SK-N-SH (cell line): ENCODE measurements around the gene VN1R5.

Source experiments
- EZH2phosphoT487 ChIP-seq: fragments of 200-600 bp; sonication (generic); IDR thresholded peaks from 2 replicates; pipeline ENCODE4 v1.6.1; 2017; ENCODE audit warnings: low read depth, mixed run types, mild to moderate bottlenecking, antibody characterized with exemption, moderate library complexity, borderline replicate concordance
- FOSL2 ChIP-seq: IDR thresholded peaks from 2 replicates; pipeline ENCODE4 v1.4.0; 2012; ENCODE audit warnings: low read depth, mild to moderate bottlenecking, moderate library complexity, borderline replicate concordance
- JUND ChIP-seq: IDR thresholded peaks from 2 replicates; pipeline ENCODE4 v1.4.0; 2012
- POLR2AphosphoS5 ChIP-seq: IDR thresholded peaks from 2 replicates; pipeline ENCODE4 v1.6.1; 2012; ENCODE audit warnings: low read depth, low read length
- RAD21 ChIP-seq: IDR thresholded peaks from 2 replicates; pipeline ENCODE4 v1.6.1; 2012; ENCODE audit warnings: mild to moderate bottlenecking, low read length
- RCOR1 ChIP-seq: fragments of 150-350 bp; IDR thresholded peaks from 2 replicates; pipeline ENCODE4 v1.6.1; 2017; ENCODE audit warnings: antibody characterized with exemption, low read length
- SIN3A ChIP-seq: IDR thresholded peaks from 2 replicates; pipeline ENCODE4 v1.6.1; 2012; ENCODE audit warnings: low read depth, mild to moderate bottlenecking, low read length, moderate library complexity, borderline replicate concordance
- SMC3 ChIP-seq: IDR thresholded peaks from 2 replicates; pipeline ENCODE4 v1.6.1; 2012; ENCODE audit warnings: low read depth, low read length, improper control_type of control experiment
- TEAD4 ChIP-seq: IDR thresholded peaks from 2 replicates; pipeline ENCODE4 v1.4.0; 2012; ENCODE audit warnings: mild to moderate bottlenecking, borderline replicate concordance; ENCODE audit not compliant: insufficient read depth
- TF ChIP-seq, protein P1 (sequence below): fragments of 200-600 bp; sonication (generic); IDR thresholded peaks from 2 replicates; pipeline ENCODE4 v1.6.1; 2017; ENCODE audit warnings: antibody characterized with exemption, mild to moderate bottlenecking, moderate library complexity
- TF ChIP-seq, protein P2 (sequence below): IDR thresholded peaks from 2 replicates; pipeline ENCODE4 v1.6.1; 2012; ENCODE audit warnings: mild to moderate bottlenecking, low read depth, low read length, moderate library complexity
- TF ChIP-seq, protein P3 (sequence below): IDR thresholded peaks from 2 replicates; pipeline ENCODE4 v1.4.0; 2012; ENCODE audit warnings: low read depth, borderline replicate concordance

DNA sequence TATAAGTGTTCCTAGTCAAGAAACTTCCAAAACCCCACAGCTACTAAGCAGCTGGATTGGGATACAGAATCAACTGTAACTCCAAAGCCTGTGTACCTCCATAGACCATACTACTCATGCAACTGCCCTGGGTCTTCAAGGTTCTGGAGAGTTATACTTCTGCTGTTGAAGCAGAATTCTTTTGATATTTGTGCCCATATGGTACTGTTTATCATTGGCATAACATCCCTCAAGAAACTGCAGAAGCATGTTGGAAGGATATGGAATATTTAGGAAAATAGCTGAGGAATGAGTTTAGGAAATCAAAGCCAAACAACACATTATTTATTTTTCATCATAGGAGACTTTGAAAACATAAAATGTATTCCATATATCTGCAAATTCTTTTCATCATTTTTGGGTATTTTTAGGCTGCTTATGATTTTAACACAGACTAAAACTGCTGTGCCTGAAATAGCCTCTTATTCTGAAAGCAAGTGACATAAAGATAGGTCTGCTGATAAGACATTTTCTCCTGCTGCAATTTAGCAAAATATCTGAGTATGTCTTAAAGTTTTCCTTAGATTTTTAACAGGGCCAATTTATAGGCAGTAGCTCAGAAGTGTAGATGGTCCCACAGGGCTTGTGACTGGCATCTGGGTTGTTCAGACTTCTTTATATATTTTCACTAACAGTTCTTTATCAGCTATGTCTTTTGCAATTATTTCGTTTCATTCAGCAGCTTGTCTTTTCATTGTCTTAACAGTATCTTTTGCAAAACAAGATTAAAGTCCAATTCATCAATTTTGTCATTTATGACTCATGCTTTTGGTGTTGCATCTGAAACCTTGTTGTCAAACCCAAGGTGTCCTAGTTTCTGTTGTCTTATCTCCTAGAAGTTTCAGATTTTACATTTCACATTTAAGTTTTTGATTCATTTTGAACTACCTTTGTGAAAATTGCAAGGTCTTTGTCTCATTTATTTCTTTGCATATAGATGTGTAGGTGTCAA is 43.0 kb upstream of the VN1R5 start:
- no peak for TF ChIP-seq SMC3
- TF ChIP-seq, protein P1, sequence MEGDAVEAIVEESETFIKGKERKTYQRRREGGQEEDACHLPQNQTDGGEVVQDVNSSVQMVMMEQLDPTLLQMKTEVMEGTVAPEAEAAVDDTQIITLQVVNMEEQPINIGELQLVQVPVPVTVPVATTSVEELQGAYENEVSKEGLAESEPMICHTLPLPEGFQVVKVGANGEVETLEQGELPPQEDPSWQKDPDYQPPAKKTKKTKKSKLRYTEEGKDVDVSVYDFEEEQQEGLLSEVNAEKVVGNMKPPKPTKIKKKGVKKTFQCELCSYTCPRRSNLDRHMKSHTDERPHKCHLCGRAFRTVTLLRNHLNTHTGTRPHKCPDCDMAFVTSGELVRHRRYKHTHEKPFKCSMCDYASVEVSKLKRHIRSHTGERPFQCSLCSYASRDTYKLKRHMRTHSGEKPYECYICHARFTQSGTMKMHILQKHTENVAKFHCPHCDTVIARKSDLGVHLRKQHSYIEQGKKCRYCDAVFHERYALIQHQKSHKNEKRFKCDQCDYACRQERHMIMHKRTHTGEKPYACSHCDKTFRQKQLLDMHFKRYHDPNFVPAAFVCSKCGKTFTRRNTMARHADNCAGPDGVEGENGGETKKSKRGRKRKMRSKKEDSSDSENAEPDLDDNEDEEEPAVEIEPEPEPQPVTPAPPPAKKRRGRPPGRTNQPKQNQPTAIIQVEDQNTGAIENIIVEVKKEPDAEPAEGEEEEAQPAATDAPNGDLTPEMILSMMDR: no peak
- TF ChIP-seq SIN3A: no peak
- TF ChIP-seq RAD21: no peak
- TF ChIP-seq TEAD4: no peak
- TF ChIP-seq JUND: no peak
- TF ChIP-seq, protein P2, sequence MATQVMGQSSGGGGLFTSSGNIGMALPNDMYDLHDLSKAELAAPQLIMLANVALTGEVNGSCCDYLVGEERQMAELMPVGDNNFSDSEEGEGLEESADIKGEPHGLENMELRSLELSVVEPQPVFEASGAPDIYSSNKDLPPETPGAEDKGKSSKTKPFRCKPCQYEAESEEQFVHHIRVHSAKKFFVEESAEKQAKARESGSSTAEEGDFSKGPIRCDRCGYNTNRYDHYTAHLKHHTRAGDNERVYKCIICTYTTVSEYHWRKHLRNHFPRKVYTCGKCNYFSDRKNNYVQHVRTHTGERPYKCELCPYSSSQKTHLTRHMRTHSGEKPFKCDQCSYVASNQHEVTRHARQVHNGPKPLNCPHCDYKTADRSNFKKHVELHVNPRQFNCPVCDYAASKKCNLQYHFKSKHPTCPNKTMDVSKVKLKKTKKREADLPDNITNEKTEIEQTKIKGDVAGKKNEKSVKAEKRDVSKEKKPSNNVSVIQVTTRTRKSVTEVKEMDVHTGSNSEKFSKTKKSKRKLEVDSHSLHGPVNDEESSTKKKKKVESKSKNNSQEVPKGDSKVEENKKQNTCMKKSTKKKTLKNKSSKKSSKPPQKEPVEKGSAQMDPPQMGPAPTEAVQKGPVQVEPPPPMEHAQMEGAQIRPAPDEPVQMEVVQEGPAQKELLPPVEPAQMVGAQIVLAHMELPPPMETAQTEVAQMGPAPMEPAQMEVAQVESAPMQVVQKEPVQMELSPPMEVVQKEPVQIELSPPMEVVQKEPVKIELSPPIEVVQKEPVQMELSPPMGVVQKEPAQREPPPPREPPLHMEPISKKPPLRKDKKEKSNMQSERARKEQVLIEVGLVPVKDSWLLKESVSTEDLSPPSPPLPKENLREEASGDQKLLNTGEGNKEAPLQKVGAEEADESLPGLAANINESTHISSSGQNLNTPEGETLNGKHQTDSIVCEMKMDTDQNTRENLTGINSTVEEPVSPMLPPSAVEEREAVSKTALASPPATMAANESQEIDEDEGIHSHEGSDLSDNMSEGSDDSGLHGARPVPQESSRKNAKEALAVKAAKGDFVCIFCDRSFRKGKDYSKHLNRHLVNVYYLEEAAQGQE: no peak
- TF ChIP-seq EZH2phosphoT487: no peak
- no peak for TF ChIP-seq POLR2AphosphoS5
- no peak for TF ChIP-seq FOSL2
- no peak for TF ChIP-seq RCOR1
- TF ChIP-seq, protein P3, sequence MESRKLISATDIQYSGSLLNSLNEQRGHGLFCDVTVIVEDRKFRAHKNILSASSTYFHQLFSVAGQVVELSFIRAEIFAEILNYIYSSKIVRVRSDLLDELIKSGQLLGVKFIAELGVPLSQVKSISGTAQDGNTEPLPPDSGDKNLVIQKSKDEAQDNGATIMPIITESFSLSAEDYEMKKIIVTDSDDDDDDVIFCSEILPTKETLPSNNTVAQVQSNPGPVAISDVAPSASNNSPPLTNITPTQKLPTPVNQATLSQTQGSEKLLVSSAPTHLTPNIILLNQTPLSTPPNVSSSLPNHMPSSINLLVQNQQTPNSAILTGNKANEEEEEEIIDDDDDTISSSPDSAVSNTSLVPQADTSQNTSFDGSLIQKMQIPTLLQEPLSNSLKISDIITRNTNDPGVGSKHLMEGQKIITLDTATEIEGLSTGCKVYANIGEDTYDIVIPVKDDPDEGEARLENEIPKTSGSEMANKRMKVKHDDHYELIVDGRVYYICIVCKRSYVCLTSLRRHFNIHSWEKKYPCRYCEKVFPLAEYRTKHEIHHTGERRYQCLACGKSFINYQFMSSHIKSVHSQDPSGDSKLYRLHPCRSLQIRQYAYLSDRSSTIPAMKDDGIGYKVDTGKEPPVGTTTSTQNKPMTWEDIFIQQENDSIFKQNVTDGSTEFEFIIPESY: no peak
